Measurements from ENCODE around the gene ATXN7. TPM values are rescaled to one million over a fixed set of nuclear protein-coding genes. Genes with fewer than 3 reads are reported as not detected.

ATXN7 gene
- total and polyA plus RNA-seq, 2 donors (not counting 1 experiment from before 2014, with no cell fraction given): 6.3 to 11.1 TPM

GRCh38 chr3:64049832-64050231 lies 186.2 kb downstream of the ATXN7 start:
- Histone ChIP-seq H2AFZ (ENCODE audit: low read length) (no peak overlapping the region), H3K9me3 (ENCODE audit: control insufficient read depth, insufficient read depth, low read depth, low read length) (no peaks in the 10 kb centered on the region), H3K27me3 (ENCODE audit: control insufficient read depth, insufficient read depth, low read length) (no peaks in the 10 kb centered on the region), H3K4me2 (ENCODE audit: extremely low read depth, insufficient read depth, low read length) (no peak overlapping the region), H3K36me3 (ENCODE audit: control insufficient read depth, insufficient read depth, low read length) (no peaks in the 10 kb centered on the region), H3K4me1 (ENCODE audit: control insufficient read depth, extremely low read depth, insufficient read depth, low read length) (no peaks in the 10 kb centered on the region), H3K4me3 (replicated peaks in 1 of 4; ENCODE audit: control extremely low read depth in 1 of 4, insufficient read depth in 1 of 4, low read depth in 3 of 4, low read length in 4 of 4) (no peak overlapping the region), H4K20me1 (ENCODE audit: control insufficient read depth, extremely low read depth, insufficient read depth, low read length) (no peaks in the 10 kb centered on the region), H3K27ac (ENCODE audit: insufficient read depth, low read length) (no peak overlapping the region), H3K9ac (ENCODE audit: insufficient read depth, low read length) (no peak overlapping the region), H3K79me2 (ENCODE audit: control insufficient read depth, insufficient read depth, low read length) (no peaks in the 10 kb centered on the region)
- no peak for DNase-seq (ENCODE audit: low read depth in 2 of 2)
- no peak for TF ChIP-seq CTCF (conservative IDR thresholded peaks at IDR 0.05 in 1 of 2, IDR thresholded peaks at IDR 0.05 in 1 of 2; ENCODE audit: low read depth in 1 of 2, low read length in 2 of 2)
- TF ChIP-seq EZH2 (IDR thresholded peaks at IDR 0.05; ENCODE audit: low read length, missing control alignments): no peak

Other genes with a start within 250 kb of the ATXN7 start
- not detected in 2 replicates for gene SNTN, start 211.2 kb upstream of the ATXN7 start, total RNA-seq
- gene SNTN, start 211.2 kb upstream of the ATXN7 start, polyA plus RNA-seq: not detected in 2 replicates
- not detected in 2 replicates for gene C3orf49, start 44.6 kb upstream of the ATXN7 start, total RNA-seq
- gene C3orf49, start 44.6 kb upstream of the ATXN7 start, polyA plus RNA-seq: not detected in 2 replicates
- gene THOC7, start 62 bp upstream of the ATXN7 start, total RNA-seq: 35.3 and 42.6 TPM in 2 replicates
- 100 and 103 TPM in 2 replicates for gene THOC7, start 62 bp upstream of the ATXN7 start, polyA plus RNA-seq
- 1.7 TPM in 1 of 2 replicates, not detected in the other for gene SCAANT1, start 48.5 kb downstream of the ATXN7 start, total RNA-seq
- gene SCAANT1, start 48.5 kb downstream of the ATXN7 start, polyA plus RNA-seq: not detected in 2 replicates
- 71.7 and 79.1 TPM in 2 replicates for gene PSMD6, start 159.6 kb downstream of the ATXN7 start, total RNA-seq
- gene PSMD6, start 159.6 kb downstream of the ATXN7 start, polyA plus RNA-seq: 89.0 and 108 TPM in 2 replicates

All from fibroblast of lung (primary cell).